ENCODE data around the gene GNAO1.

DNA sequence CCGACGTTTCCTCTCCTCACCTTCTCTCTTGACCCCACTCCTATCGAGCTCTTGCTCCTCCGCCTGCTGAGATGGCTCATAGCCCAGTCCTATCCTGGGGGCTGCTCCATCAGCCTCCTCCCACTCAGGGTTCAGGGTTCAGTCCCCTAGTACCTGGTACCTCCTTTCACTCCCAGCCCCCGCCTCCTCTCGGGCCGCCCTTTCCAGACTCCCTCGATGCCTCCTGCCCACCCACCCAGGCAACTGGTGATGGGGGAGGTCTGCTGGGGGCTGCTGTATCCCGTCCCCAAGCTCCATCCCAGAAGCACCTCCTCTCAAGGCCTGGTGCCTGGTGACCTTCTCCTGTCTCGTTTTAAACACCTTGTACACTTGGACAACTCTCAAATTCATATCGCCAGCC lies 140.1 kb downstream of the GNAO1 start:
- TF ChIP-seq BHLHE40 (IDR thresholded peaks at IDR 0.05; ENCODE audit: low read length) = no peak
- no peak for TF ChIP-seq CTCF (IDR thresholded peaks at IDR 0.05 in 2 of 3, conservative IDR thresholded peaks at IDR 0.05 in 1 of 3; ENCODE audit: insufficient read depth in 2 of 3, low read depth in 1 of 3, low read length in 3 of 3)
- TF ChIP-seq ZNF146 (CRISPR knock-in tag; IDR thresholded peaks at IDR 0.05; ENCODE audit: unreplicated experiment) = no peak
- TF ChIP-seq SETDB1 (IDR thresholded peaks at IDR 0.05; ENCODE audit: low read length) = no peak
- TF ChIP-seq ARID2 (IDR thresholded peaks at IDR 0.05) = no peak
- TF ChIP-seq MECOM (CRISPR knock-in tag; IDR thresholded peaks at IDR 0.05) = no peak
- no peak for TF ChIP-seq THRB (CRISPR knock-in tag; conservative IDR thresholded peaks at IDR 0.05)
- TF ChIP-seq HDAC6 (IDR thresholded peaks at IDR 0.05; ENCODE audit: low read depth, low read length) = no peak
- no peak for TF ChIP-seq TCF7 (IDR thresholded peaks at IDR 0.05; ENCODE audit: borderline replicate concordance)
- TF ChIP-seq MEIS2 (IDR thresholded peaks at IDR 0.05; ENCODE audit: partially characterized antibody) = no peak
- TF ChIP-seq CSDE1 (IDR thresholded peaks at IDR 0.05) = no peak
